SKM-1 (cell line): Measurements from ENCODE around the gene ADAMTS1.
"Not testable (repeated sequence)": the region's sequence is repeated elsewhere in the genome, so short reads cannot be mapped to it uniquely, and the experiment has no call there.

Experiments used
- DNase-seq: peaks from one replicate; lab custom pipeline; 2025; ENCODE audit not compliant: unreplicated experiment; lab: John Stamatoyannopoulos, UW

Gene ADAMTS1

GRCh38 chr21:26845066-26845758 is at the start of gene ADAMTS1:
Gene ADAMTS1 (minus strand): TSS chr21:26845409. CDS start chr21:26844954, 455 bp downstream.
- no peak for DNase-seq

DNA sequence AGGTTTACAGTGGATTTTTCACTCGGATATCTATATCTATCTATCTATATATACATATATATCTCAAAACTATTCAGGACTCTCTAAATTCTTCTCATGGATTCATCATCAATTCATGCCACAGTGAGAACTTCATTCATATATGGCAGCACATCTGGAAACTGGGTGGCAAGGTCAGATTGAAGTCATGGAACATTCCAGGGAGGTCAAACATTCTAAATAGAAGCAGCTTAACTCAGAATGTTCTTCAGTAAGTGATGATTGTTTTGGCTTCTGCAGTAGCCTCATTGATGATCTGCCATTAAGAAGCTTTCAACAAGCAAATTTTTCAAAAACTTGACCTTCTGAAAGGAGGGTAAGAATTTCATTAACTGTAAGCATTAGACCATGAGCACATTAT is 46.9 kb upstream of the ADAMTS1 start:
- DNase-seq: no peak

DNA sequence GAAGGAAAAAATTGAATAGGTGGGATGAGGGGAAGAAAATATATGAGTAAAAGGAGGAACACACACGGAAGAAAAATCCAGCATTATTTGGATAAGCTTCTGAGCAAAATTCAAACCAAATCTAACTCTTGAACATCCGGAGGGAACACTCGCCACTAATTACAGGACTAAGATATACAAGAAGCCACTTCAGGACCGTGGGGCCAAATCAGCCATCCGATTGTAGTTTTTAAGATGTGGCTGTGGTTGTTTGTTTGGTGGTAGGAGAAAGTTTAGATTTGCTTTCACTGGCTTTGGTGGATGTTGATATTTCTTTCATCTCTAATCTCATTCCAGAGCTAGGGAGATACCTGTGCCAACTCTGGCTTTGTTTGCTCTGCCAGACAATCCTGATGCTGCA is 43.7 kb upstream of the ADAMTS1 start:
- DNase-seq: no peak

GRCh38 chr21:26888256-26888655 is 43.0 kb upstream of the ADAMTS1 start:
- no peak for DNase-seq

- DNase-seq: no peak
Measured at GRCh38 chr21:26887251-26887650, 42.0 kb upstream of the ADAMTS1 start.

- DNase-seq: no peak
Measured at GRCh38 chr21:26884436-26884835, 39.2 kb upstream of the ADAMTS1 start.

DNA sequence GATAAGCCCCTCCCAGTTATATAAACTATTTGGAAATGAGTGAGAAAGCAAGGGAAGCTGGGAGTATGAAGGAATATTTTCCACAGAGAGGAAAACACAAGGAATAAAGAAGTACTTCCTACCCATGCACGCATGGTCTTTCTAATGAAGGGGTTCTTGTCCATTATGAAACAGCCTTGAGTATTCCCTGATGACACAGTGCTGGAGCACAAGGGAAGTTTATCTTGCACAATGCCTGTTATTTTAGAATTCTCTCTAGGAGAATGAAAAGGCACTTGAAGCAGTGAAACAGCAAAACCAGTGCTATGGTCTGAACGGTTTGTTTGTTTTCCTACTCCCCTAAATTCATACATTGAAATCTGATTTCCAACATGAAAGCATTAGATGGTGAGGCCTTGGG is 38.6 kb upstream of the ADAMTS1 start:
- no peak for DNase-seq

GRCh38 chr21:26881504-26882228 is 36.5 kb upstream of the ADAMTS1 start:
- DNase-seq: no peak

GRCh38 chr21:26877018-26877417 is 31.8 kb upstream of the ADAMTS1 start:
- no peak for DNase-seq

DNA sequence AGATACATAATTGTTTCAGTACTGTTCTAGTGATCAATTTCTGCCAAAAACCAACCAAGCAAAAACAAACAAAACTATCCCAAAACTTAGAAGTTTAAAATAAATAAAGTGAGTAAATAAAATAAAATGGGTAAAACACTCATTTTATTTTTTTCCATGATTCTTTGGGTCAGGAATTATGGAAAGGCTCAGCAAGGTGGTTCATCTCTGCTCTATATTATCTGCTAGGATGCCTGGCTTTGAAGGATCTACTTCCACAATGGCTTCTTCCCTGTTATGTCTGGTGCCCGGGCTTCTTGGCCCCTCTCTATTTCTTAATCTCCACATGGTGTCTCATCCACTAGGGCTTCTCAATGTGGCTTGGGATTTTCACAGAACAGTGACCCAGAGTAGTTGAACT is 29.1 kb upstream of the ADAMTS1 start:
- DNase-seq: no peak

DNA sequence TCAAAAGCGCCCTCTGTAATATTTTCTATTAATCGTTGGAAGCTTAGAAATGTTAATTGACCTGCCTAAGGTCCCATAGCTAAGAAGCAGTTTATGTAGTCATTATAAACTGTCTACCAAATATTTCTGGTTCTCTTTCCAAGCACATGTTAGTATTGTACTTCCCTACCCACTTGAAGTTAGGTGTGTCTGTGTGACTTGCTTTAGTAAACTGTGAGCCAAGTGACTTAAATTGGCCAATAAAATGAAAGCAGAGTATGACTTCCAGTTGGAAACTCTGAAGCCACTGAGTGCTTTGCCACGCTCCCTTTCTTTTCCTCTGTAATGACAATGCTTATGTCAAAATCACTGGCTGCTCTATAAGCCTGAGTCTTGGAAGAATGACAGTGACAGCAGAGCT is 20.6 kb upstream of the ADAMTS1 start:
- DNase-seq: no peak

DNA sequence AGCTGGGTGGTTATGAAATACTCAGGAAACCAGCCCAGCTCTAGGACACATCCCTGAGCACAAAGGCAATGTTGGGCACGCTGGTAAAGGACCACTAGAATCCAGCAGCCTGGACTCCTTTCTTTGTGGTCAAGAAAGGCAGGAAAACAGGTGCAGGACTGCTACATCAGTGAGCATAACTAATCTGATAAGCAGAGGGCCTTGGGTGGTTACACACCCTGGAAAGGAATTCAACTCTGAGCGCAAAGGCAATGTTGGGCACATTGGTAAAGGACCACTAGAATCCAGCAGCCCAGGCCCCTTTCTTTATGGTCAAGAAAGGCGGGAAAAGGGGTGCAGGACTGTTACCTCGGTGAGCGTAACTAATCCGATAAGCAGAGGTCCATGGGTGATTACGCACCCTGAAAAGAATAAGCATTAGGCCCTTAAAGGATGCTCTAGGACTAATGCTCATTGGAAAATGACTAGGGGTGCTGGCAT is 11.7 kb upstream of the ADAMTS1 start:
- DNase-seq: not testable (repeated sequence)

GRCh38 chr21:26854695-26855094 is 9.5 kb upstream of the ADAMTS1 start:
- not testable (repeated sequence) for DNase-seq

DNA sequence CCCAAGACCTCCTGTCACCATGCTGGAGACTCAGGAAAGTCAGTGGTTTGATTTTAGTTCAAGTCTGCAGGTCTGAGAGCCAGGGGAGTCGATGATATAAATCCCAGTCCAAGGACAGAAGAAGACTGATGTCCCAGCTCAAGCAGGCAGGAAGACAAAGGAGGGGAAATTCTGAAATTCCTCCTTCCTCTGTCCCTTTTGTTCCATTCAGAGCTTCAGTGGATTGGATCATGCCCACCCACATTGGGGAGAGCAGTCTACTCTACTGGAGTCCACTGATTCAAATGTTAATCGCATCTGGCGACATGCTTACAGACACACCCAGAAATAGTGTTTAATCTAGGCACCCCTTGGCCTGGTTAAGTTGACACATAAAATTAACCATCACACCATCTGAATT is 7.2 kb upstream of the ADAMTS1 start:
- no peak for DNase-seq

- DNase-seq: no peak
Measured at GRCh38 chr21:26851109-26851944, 6.1 kb upstream of the ADAMTS1 start.

GRCh38 chr21:26850116-26850643 is 5.0 kb upstream of the ADAMTS1 start:
- peak; percentile 76 for DNase-seq

DNA sequence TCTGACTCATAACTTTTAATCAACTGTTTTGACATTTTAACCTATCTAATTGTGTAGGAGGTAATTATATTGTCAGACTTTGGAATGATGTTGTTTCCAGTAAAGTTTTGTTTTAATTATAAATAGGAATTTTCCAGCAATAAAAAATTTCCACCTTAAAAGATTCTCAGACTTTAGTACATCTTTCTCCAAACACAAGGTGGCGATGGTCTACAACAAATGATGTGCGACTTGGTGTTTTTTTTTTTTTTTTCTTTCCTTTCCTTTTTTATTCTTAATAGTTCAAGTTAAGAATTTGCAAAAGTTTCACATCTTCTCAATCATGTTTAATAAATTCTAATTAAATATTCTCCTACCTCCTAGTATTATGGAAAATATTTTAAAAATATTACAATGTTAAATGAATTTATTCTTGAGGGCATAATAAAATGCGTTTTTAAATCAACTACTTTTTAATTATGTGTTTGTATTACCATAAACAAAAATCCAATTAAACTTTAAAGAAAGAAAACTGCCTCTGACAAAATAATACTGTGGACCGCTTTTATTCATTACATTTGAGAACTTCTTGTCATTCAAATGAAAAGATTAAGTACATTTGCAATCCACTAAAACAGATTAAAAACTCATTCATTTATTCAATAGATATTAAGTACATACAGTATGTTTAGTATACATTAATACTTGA is 4.4 kb upstream of the ADAMTS1 start:
- peak; percentile 34 for DNase-seq

DNA sequence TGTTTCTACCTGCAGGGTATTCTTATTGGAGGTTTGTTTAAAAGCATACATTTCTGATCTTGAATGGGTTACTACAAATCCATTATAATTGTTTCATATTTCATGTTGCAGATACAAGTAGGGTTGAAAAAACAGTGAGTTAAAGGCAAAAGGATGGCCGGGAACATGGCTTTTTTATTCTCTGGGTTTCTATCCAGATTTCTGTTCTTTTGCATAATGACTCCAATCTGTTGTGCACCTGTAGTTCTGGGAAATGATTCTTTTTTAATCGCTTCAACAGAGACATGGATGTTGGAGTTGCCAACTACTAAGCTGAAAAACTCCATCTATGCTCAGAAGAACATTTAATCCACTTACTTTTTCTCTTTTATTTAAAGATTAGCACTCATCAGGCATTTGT is 2.7 kb upstream of the ADAMTS1 start:
- DNase-seq: no peak

GRCh38 chr21:26847002-26847401 is 1.8 kb upstream of the ADAMTS1 start:
- no peak for DNase-seq

GRCh38 chr21:26846036-26846931 is 1.1 kb upstream of the ADAMTS1 start:
- DNase-seq: no peak
